D721Med (cell line): ENCODE results near the gene KRT73.

Source experiments
- DNase-seq: peaks from one replicate; pipeline ENCODE4 v3.0.0; 2011; ENCODE audit warnings: low spot score; ENCODE audit not compliant: insufficient read length
- FAIRE-seq: peaks from 2 replicates; lab custom pipeline; 2011; peaks lifted over from hg19 to GRCh38; lab: Jason Lieb, UNC
- CTCF ChIP-seq: IDR thresholded peaks from 2 replicates; pipeline ENCODE4 v1.5.1; 2012; ENCODE audit warnings: mild to moderate bottlenecking, control low read depth; ENCODE audit not compliant: insufficient read depth; ENCODE audit errors: missing control alignments

Gene KRT73

GRCh38 chr12:52559979-52560378 is 58.4 kb downstream of the KRT73 start:
- TF ChIP-seq CTCF = no peak
- DNase-seq (no peak), FAIRE-seq (no peak)

GRCh38 chr12:52558781-52559445 is 59.4 kb downstream of the KRT73 start:
- FAIRE-seq = no peak
- no peak for TF ChIP-seq CTCF

More at GRCh38 chr12:52558781-52559445, 59.4 kb downstream of the KRT73 start:
- no peak for DNase-seq
